Uterus (tissue), 2 donors: ENCODE measurements around the gene TDP1.

Source experiments
- POLR2A ChIP-seq, 2 donors: fragments of 450-650 bp; IDR thresholded peaks; one replicate each; pipeline ENCODE4 v1.6.1; 2016; ENCODE audit warnings: antibody characterized with exemption in 2 of 2, mild to moderate bottlenecking in 1 of 2, moderate library complexity in 1 of 2
- TF ChIP-seq, protein P1 (sequence below), 4 experiments: fragments of 200-600 bp in 2 of 4; fragments of 450-650 bp in 2 of 4; sonication (generic) in 2 of 4; IDR thresholded peaks; one replicate each; pipeline ENCODE4 v1.5.1; 2016 to 2019; ENCODE audit warnings: antibody characterized with exemption in 4 of 4, mild to moderate bottlenecking in 2 of 4, moderate library complexity in 1 of 4

DNA sequence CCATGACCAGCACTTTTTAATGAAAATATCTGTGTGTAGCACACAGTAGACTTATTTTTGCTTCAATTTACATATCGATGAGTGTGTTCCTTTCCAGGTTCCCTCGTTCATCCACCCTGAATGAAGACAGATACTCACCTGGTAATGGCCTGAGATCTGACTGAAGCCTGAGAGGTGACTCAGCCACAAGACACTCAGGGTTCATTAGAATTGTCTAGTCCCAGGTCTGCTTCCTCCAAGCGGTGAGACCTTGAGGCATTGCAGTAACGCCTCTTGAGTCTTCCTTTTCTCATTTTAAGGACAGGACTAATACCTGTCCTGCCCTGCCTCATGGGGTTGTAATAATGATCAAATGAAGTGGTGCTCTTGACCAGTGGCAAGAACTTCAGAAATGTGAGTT lies 94.5 kb downstream of the TDP1 start:
- TF ChIP-seq, protein P1, sequence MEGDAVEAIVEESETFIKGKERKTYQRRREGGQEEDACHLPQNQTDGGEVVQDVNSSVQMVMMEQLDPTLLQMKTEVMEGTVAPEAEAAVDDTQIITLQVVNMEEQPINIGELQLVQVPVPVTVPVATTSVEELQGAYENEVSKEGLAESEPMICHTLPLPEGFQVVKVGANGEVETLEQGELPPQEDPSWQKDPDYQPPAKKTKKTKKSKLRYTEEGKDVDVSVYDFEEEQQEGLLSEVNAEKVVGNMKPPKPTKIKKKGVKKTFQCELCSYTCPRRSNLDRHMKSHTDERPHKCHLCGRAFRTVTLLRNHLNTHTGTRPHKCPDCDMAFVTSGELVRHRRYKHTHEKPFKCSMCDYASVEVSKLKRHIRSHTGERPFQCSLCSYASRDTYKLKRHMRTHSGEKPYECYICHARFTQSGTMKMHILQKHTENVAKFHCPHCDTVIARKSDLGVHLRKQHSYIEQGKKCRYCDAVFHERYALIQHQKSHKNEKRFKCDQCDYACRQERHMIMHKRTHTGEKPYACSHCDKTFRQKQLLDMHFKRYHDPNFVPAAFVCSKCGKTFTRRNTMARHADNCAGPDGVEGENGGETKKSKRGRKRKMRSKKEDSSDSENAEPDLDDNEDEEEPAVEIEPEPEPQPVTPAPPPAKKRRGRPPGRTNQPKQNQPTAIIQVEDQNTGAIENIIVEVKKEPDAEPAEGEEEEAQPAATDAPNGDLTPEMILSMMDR (IDR thresholded peaks at IDR 0.05), result no peak
- no peak for TF ChIP-seq POLR2A (IDR thresholded peaks at IDR 0.05)
